HG03565 (cell line): ENCODE data around the gene AGTRAP.

Experiments used
- ATAC-seq: cut with Tn5 transposase; IDR thresholded peaks from one replicate; pipeline ENCODE4 v1.9.1; 2021; ENCODE audit warnings: mild to moderate bottlenecking, moderate library complexity; ENCODE audit not compliant: unreplicated experiment

Gene AGTRAP

GRCh38 chr1:11735854-11736745, at the start of gene AGTRAP:
Gene AGTRAP (plus strand): TSS chr1:11736136. CDS start chr1:11736209, 73 bp downstream.
- ATAC-seq = peak; percentile 64

- no peak for ATAC-seq
Measured at GRCh38 chr1:11688506-11688905, 47.4 kb upstream of the AGTRAP start.

GRCh38 chr1:11690397-11691301, 45.3 kb upstream of the AGTRAP start:
- no peak for ATAC-seq

- no peak for ATAC-seq
Measured at GRCh38 chr1:11691302-11691914, 44.5 kb upstream of the AGTRAP start, which contains the start of gene DRAXIN. Gene DRAXIN (plus strand): TSS chr1:11691710. CDS start chr1:11706259, 14,549 bp downstream.

GRCh38 chr1:11691928-11692711, 43.8 kb upstream of the AGTRAP start:
- ATAC-seq = no peak

- no peak for ATAC-seq
Measured at GRCh38 chr1:11693024-11693590, 42.8 kb upstream of the AGTRAP start.

GRCh38 chr1:11693917-11694316, 42.0 kb upstream of the AGTRAP start:
- no peak for ATAC-seq

GRCh38 chr1:11695861-11696260, 40.1 kb upstream of the AGTRAP start:
- ATAC-seq = no peak

GRCh38 chr1:11697188-11697892, 38.6 kb upstream of the AGTRAP start:
- ATAC-seq = no peak

GRCh38 chr1:11697893-11698210, 38.1 kb upstream of the AGTRAP start:
- no peak for ATAC-seq

- no peak for ATAC-seq
Measured at GRCh38 chr1:11700601-11701467, 35.1 kb upstream of the AGTRAP start.

GRCh38 chr1:11701551-11701961, 34.4 kb upstream of the AGTRAP start:
- no peak for ATAC-seq

GRCh38 chr1:11701981-11702803, 33.7 kb upstream of the AGTRAP start:
- no peak for ATAC-seq

GRCh38 chr1:11703357-11704193, 32.4 kb upstream of the AGTRAP start:
- ATAC-seq = no peak

- no peak for ATAC-seq
Measured at GRCh38 chr1:11704194-11704529, 31.8 kb upstream of the AGTRAP start.

GRCh38 chr1:11704691-11705475, 31.1 kb upstream of the AGTRAP start:
- ATAC-seq = no peak
